K562 (cell line): ENCODE data around the gene GP1BA.

Source experiments
- CAMTA2 ChIP-seq: fragments of 250-450 bp; sonication (Bioruptor Pico); conservative IDR thresholded peaks from 2 replicates; pipeline ENCODE4 v1.5.1; 2022
- CHD4 ChIP-seq: fragments of 200-600 bp; sonication (generic); IDR thresholded peaks from 3 replicates; pipeline ENCODE4 v1.6.1; 2012; ENCODE audit warnings: low read depth, mild to moderate bottlenecking, mixed read lengths, low read length, inconsistent platforms; ENCODE audit not compliant: insufficient read depth, insufficient replicate concordance, poor library complexity, severe bottlenecking
- HNRNPK ChIP-seq: fragments of 200-400 bp; formaldehyde crosslinking; IDR thresholded peaks from one replicate; pipeline ENCODE4 v1.6.1; 2018; ENCODE audit warnings: mild to moderate bottlenecking, low read depth, low read length; ENCODE audit not compliant: poor library complexity, severe bottlenecking
- TAF1 ChIP-seq: IDR thresholded peaks from 2 replicates; pipeline ENCODE4 v1.6.1; 2011; ENCODE audit warnings: mild to moderate bottlenecking, low read length, moderate library complexity; ENCODE audit not compliant: insufficient read depth, control insufficient read depth, severe bottlenecking; ENCODE audit errors: extremely low read depth
- ZNF197 ChIP-seq: fragments of 200-800 bp; sonication (Bioruptor generic); IDR thresholded peaks from 2 replicates; pipeline ENCODE4 v1.6.1; 2016; ENCODE audit warnings: low read depth, missing genetic modification characterization, missing compliant biosample characterization
- ZNF431 ChIP-seq: sonication (generic); formaldehyde crosslinking; IDR thresholded peaks from 2 replicates; pipeline ENCODE4 v1.8.0; 2022; ENCODE audit warnings: mild to moderate bottlenecking, missing genetic modification reagents
- ZNF699 ChIP-seq: fragments of 250-450 bp; sonication (Bioruptor Pico); IDR thresholded peaks from 2 replicates; pipeline ENCODE4 v1.8.0; 2021; ENCODE audit warnings: mild to moderate bottlenecking, moderate library complexity; ENCODE audit not compliant: insufficient replicate concordance
- TF ChIP-seq, protein P1 (sequence below), 2 experiments: fragments of 450-650 bp in 1 of 2; sonication (generic) in 1 of 2; formaldehyde crosslinking; conservative IDR thresholded peaks; 2 replicates each; pipeline versions ENCODE4 v1.4.0 to v1.8.1; 2020 to 2022; ENCODE audit warnings: mild to moderate bottlenecking in 1 of 2, missing genetic modification reagents in 1 of 2
- TF ChIP-seq, protein P2 (sequence below): sonication (generic); formaldehyde crosslinking; IDR thresholded peaks from 2 replicates; pipeline ENCODE4 v1.8.0; 2022; ENCODE audit warnings: mild to moderate bottlenecking, missing genetic modification reagents

DNA sequence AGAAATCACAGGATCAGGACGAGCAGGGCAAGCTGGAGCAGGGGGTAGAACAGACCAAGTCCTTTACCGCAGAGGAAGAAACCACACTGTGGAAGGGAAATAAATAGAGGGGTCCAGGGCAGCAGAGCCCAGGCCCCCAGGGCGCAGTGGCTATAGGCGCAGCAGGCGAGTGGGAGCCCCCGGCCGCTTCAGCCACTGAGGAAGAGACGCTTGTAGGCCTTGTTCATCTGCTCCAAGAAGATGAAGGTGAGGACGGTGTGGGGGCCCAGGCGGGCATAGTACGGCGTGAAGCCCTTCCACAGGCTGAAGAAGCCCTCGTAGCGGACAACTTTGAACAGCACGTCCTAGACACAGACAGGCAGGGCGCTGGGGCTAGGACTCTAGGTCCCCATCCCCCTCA is 5.5 kb downstream of the GP1BA start:
- TF ChIP-seq ZNF431 (CRISPR knock-in tag), result no peak
- TF ChIP-seq CHD4, result no peak
- no peak for TF ChIP-seq CAMTA2
- no peak for TF ChIP-seq HNRNPK
- TF ChIP-seq ZNF197 (CRISPR knock-in tag), result no peak
- TF ChIP-seq, protein P1, sequence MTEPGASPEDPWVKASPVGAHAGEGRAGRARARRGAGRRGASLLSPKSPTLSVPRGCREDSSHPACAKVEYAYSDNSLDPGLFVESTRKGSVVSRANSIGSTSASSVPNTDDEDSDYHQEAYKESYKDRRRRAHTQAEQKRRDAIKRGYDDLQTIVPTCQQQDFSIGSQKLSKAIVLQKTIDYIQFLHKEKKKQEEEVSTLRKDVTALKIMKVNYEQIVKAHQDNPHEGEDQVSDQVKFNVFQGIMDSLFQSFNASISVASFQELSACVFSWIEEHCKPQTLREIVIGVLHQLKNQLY (CRISPR knock-in tag; conservative IDR thresholded peaks at IDR 0.05), result no peak
- no peak for TF ChIP-seq TAF1
- TF ChIP-seq, protein P2, sequence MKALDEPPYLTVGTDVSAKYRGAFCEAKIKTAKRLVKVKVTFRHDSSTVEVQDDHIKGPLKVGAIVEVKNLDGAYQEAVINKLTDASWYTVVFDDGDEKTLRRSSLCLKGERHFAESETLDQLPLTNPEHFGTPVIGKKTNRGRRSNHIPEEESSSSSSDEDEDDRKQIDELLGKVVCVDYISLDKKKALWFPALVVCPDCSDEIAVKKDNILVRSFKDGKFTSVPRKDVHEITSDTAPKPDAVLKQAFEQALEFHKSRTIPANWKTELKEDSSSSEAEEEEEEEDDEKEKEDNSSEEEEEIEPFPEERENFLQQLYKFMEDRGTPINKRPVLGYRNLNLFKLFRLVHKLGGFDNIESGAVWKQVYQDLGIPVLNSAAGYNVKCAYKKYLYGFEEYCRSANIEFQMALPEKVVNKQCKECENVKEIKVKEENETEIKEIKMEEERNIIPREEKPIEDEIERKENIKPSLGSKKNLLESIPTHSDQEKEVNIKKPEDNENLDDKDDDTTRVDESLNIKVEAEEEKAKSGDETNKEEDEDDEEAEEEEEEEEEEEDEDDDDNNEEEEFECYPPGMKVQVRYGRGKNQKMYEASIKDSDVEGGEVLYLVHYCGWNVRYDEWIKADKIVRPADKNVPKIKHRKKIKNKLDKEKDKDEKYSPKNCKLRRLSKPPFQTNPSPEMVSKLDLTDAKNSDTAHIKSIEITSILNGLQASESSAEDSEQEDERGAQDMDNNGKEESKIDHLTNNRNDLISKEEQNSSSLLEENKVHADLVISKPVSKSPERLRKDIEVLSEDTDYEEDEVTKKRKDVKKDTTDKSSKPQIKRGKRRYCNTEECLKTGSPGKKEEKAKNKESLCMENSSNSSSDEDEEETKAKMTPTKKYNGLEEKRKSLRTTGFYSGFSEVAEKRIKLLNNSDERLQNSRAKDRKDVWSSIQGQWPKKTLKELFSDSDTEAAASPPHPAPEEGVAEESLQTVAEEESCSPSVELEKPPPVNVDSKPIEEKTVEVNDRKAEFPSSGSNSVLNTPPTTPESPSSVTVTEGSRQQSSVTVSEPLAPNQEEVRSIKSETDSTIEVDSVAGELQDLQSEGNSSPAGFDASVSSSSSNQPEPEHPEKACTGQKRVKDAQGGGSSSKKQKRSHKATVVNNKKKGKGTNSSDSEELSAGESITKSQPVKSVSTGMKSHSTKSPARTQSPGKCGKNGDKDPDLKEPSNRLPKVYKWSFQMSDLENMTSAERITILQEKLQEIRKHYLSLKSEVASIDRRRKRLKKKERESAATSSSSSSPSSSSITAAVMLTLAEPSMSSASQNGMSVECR, result no peak
- no peak for TF ChIP-seq ZNF699
